ENCODE results near the gene CES5A. TPM values are rescaled to one million over a fixed set of nuclear protein-coding genes. Genes with fewer than 3 reads are reported as not detected.
"Not testable (repeated sequence)": the region's sequence is repeated elsewhere in the genome, so short reads cannot be mapped to it uniquely, and the experiment has no call there.

Gene CES5A
- total and polyA plus RNA-seq, 10 of the 15 experiments (the other 5 are each of a cell fraction or from before 2014, with no cell fraction given) = 0.19 TPM; not detected in 9

- DNase-seq (ENCODE audit: low read depth, low spot score) (no peak), ATAC-seq (no peak), FAIRE-seq (no peak)
- no peaks in the 10 kb centered on the region for H3K4me1 ChIP-seq (ENCODE audit: control insufficient read depth, insufficient read depth, low read length)
- in situ Hi-C loops (cut with MboI) (no loop called here), intact Hi-C loops (cut with micrococcal nuclease; ENCODE audit: unreplicated experiment) (no loop called here)
- no peak overlapping the region for H2AFZ ChIP-seq (ENCODE audit: control insufficient read depth, low read depth, low read length)
- no peak overlapping the region for H3K4me3 ChIP-seq
- H3K9me3 ChIP-seq (replicated peaks; ENCODE audit: control insufficient read depth, insufficient read depth, low read length) = no peaks in the 10 kb centered on the region
- no peaks in the 10 kb centered on the region for H4K20me1 ChIP-seq (ENCODE audit: control insufficient read depth, insufficient read depth)
- H3K4me2 ChIP-seq (ENCODE audit: control insufficient read depth, insufficient read depth) = no peak overlapping the region
- RAD21 ChIA-PET (ENCODE audit: unreplicated experiment) = no interaction called here
- H3K79me2 ChIP-seq (ENCODE audit: control insufficient read depth, insufficient read depth, low read length) = no peaks in the 10 kb centered on the region
- WGBS (ENCODE audit: insufficient coverage, insufficient replicate concordance, low lambda C conversion rate, missing lambda C conversion rate) = 3% methylated on average over 3 of the region's 4 CpGs
- H3K36me3 ChIP-seq (ENCODE audit: control insufficient read depth in 2 of 2, insufficient read depth in 2 of 2, low read length in 1 of 2) = no peaks in the 10 kb centered on the region
- POLR2A ChIA-PET = no interaction called here
- H3K9ac ChIP-seq (ENCODE audit: control insufficient read depth, insufficient read depth, low read length) = no peak overlapping the region
- H3K27me3 ChIP-seq (replicated peaks in 1 of 2; ENCODE audit: control insufficient read depth in 2 of 2, insufficient read depth in 2 of 2, low read length in 1 of 2) = no peaks in the 10 kb centered on the region; a peak in 1 of 4 replicates
- no peak for TF ChIP-seq HDAC2 (IDR thresholded peaks at IDR 0.05)
- no peak for TF ChIP-seq TCF3 (IDR thresholded peaks at IDR 0.05; ENCODE audit: borderline replicate concordance, insufficient read depth, low read depth, low read length)
- TF ChIP-seq, protein P1, sequence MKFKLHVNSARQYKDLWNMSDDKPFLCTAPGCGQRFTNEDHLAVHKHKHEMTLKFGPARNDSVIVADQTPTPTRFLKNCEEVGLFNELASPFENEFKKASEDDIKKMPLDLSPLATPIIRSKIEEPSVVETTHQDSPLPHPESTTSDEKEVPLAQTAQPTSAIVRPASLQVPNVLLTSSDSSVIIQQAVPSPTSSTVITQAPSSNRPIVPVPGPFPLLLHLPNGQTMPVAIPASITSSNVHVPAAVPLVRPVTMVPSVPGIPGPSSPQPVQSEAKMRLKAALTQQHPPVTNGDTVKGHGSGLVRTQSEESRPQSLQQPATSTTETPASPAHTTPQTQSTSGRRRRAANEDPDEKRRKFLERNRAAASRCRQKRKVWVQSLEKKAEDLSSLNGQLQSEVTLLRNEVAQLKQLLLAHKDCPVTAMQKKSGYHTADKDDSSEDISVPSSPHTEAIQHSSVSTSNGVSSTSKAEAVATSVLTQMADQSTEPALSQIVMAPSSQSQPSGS (IDR thresholded peaks at IDR 0.05; ENCODE audit: low read length) = no peak
- TF ChIP-seq WRNIP1 (IDR thresholded peaks at IDR 0.05; ENCODE audit: borderline replicate concordance, low read depth, low read length) = no peak
- TF ChIP-seq DPF2 (IDR thresholded peaks at IDR 0.05) = no peak
- no peak for TF ChIP-seq CBFB (IDR thresholded peaks at IDR 0.05; ENCODE audit: low read depth)
- no peak for TF ChIP-seq STAT3 (IDR thresholded peaks at IDR 0.05; ENCODE audit: low read depth, low read length)
- no peak for TF ChIP-seq BACH1 (IDR thresholded peaks at IDR 0.05; ENCODE audit: borderline replicate concordance)
- no peak for TF ChIP-seq MYB (IDR thresholded peaks at IDR 0.05; ENCODE audit: borderline replicate concordance, low read depth, low read length)
- no peak for TF ChIP-seq CHD4 (IDR thresholded peaks at IDR 0.05)
- TF ChIP-seq IRF5 (IDR thresholded peaks at IDR 0.05; ENCODE audit: borderline replicate concordance) = no peak
- TF ChIP-seq ATF7 (IDR thresholded peaks at IDR 0.05; ENCODE audit: low read depth) = no peak
- no peak for TF ChIP-seq ELK1 (IDR thresholded peaks at IDR 0.05; ENCODE audit: low read depth, low read length)
- TF ChIP-seq POLR2AphosphoS2 (IDR thresholded peaks at IDR 0.05; ENCODE audit: low read depth, low read length) = no peak
- CTCF ChIA-PET = no interaction called here
- SMC1A ChIA-PET (ENCODE audit: uncharacterized antibody, unreplicated experiment) = no interaction called here
- no TSS peak for BruUV-seq (replicated peaks)
- no peak overlapping the region for H3K27ac ChIP-seq (ENCODE audit: control insufficient read depth, insufficient read depth)
Observed at GRCh38 chr16:55815320-55815719, 59.9 kb downstream of the CES5A start.

- H3K9ac ChIP-seq (ENCODE audit: control insufficient read depth, insufficient read depth, low read length); ATAC-seq; H3K4me1 ChIP-seq (ENCODE audit: control insufficient read depth, insufficient read depth, low read length); H2AFZ ChIP-seq (ENCODE audit: control insufficient read depth, low read depth, low read length); intact Hi-C loops (cut with micrococcal nuclease; ENCODE audit: unreplicated experiment); H3K9me3 ChIP-seq (replicated peaks; ENCODE audit: control insufficient read depth, insufficient read depth, low read length); DNase-seq (ENCODE audit: low read depth, low spot score); SMC1A ChIA-PET (ENCODE audit: uncharacterized antibody, unreplicated experiment); H4K20me1 ChIP-seq (ENCODE audit: control insufficient read depth, insufficient read depth); BruUV-seq (replicated peaks); RAD21 ChIA-PET (ENCODE audit: unreplicated experiment); FAIRE-seq; H3K79me2 ChIP-seq (ENCODE audit: control insufficient read depth, insufficient read depth, low read length); H3K27me3 ChIP-seq (replicated peaks in 1 of 2; ENCODE audit: control insufficient read depth in 2 of 2, insufficient read depth in 2 of 2, low read length in 1 of 2); POLR2A ChIA-PET; H3K27ac ChIP-seq (ENCODE audit: control insufficient read depth, insufficient read depth); H3K4me3 ChIP-seq; H3K4me2 ChIP-seq (ENCODE audit: control insufficient read depth, insufficient read depth); in situ Hi-C loops (cut with MboI); H3K36me3 ChIP-seq (ENCODE audit: control insufficient read depth in 2 of 2, insufficient read depth in 2 of 2, low read length in 1 of 2): not testable (repeated sequence)
- CTCF ChIA-PET = interaction anchor here (0.6 kb wide), 1 partner anchor 562 kb away, joined by 4 read pairs; no protein-coding TSS in a partner anchor
- WGBS (ENCODE audit: insufficient coverage, insufficient replicate concordance, low lambda C conversion rate, missing lambda C conversion rate) = 3% methylated on average over 2 of the region's 2 CpGs
Observed at GRCh38 chr16:55814174-55814573, 61.0 kb downstream of the CES5A start.
